Stomach (tissue), 4 donors: Measurements from ENCODE around the gene GUCY2C.

ENCODE experiments used
- EP300 ChIP-seq: sonication (generic); formaldehyde crosslinking; IDR thresholded peaks from one replicate; pipeline ENCODE4 v1.6.1; 2017; ENCODE audit warnings: antibody characterized with exemption
- POLR2A ChIP-seq, 4 donors: fragments of 450-650 bp; IDR thresholded peaks; one replicate each; pipeline ENCODE4 v1.6.1; 2016; ENCODE audit warnings: antibody characterized with exemption in 4 of 4, control low read depth in 2 of 4, mild to moderate bottlenecking in 1 of 4, moderate library complexity in 1 of 4
- POLR2AphosphoS5 ChIP-seq, 3 donors: sonication (generic); formaldehyde crosslinking; IDR thresholded peaks; one replicate each; pipeline ENCODE4 v1.6.1; 2016; ENCODE audit warnings: antibody characterized with exemption in 3 of 3
- TF ChIP-seq, protein P1 (sequence below), 7 experiments: fragments of 450-650 bp in 4 of 7; fragments of 200-600 bp in 3 of 7; sonication (generic) in 3 of 7; IDR thresholded peaks; one replicate each; pipeline ENCODE4 v1.5.1; 2016 to 2019; ENCODE audit warnings: antibody characterized with exemption in 7 of 7, control low read depth in 2 of 7, mild to moderate bottlenecking in 1 of 7

DNA sequence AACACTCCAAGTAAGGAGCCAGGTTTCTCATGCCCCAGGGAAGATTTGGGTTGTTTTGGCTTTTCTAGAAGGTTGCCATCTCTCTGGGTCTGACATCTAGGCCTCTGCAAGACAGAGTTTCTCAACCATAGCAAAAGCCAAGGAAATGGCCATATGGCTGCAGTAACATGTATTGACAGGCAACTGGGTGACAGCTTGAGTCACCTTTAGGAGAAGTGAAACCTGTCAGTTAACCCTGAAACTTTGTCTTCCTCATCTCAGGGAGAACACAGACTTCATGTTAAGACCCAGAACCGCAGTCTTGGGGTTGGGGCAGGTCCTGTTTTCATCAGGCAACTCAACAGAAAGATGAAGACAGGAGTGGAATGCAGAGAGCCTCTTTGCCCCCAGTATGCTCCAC, 82.7 kb downstream of the GUCY2C start:
- TF ChIP-seq POLR2AphosphoS5 (IDR thresholded peaks at IDR 0.05) (no peak), POLR2A (IDR thresholded peaks at IDR 0.05) (no peak), EP300 (no peak)
- TF ChIP-seq, protein P1, sequence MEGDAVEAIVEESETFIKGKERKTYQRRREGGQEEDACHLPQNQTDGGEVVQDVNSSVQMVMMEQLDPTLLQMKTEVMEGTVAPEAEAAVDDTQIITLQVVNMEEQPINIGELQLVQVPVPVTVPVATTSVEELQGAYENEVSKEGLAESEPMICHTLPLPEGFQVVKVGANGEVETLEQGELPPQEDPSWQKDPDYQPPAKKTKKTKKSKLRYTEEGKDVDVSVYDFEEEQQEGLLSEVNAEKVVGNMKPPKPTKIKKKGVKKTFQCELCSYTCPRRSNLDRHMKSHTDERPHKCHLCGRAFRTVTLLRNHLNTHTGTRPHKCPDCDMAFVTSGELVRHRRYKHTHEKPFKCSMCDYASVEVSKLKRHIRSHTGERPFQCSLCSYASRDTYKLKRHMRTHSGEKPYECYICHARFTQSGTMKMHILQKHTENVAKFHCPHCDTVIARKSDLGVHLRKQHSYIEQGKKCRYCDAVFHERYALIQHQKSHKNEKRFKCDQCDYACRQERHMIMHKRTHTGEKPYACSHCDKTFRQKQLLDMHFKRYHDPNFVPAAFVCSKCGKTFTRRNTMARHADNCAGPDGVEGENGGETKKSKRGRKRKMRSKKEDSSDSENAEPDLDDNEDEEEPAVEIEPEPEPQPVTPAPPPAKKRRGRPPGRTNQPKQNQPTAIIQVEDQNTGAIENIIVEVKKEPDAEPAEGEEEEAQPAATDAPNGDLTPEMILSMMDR (IDR thresholded peaks at IDR 0.05): no peak
